HepG2 (cell line): ENCODE results near the gene INPP5E. TPM values are rescaled to one million over a fixed set of nuclear protein-coding genes. Genes with fewer than 3 reads are reported as not detected.

ENCODE experiments used
- AKNA ChIP-seq: sonication (generic); formaldehyde crosslinking; IDR thresholded peaks from 2 replicates; pipeline ENCODE4 v1.4.0; 2020; ENCODE audit warnings: missing genetic modification reagents, borderline replicate concordance
- HNRNPUL1 ChIP-seq: fragments of 200-400 bp; formaldehyde crosslinking; IDR thresholded peaks from 2 replicates; pipeline ENCODE4 v1.6.1; 2017; ENCODE audit warnings: low read depth, mild to moderate bottlenecking, low read length, moderate library complexity
- MIER2 ChIP-seq: IDR thresholded peaks from 2 replicates; pipeline ENCODE4 v1.6.1; 2016; ENCODE audit warnings: missing biosample characterization, missing genetic modification reagents
- MTERF4 ChIP-seq: sonication (generic); formaldehyde crosslinking; IDR thresholded peaks from 2 replicates; pipeline ENCODE4 v1.8.0; 2023; ENCODE audit warnings: mild to moderate bottlenecking, missing genetic modification reagents
- PHF21A ChIP-seq: sonication (generic); formaldehyde crosslinking; IDR thresholded peaks from 2 replicates; pipeline ENCODE4 v1.5.0; 2020; ENCODE audit warnings: mild to moderate bottlenecking, missing genetic modification reagents
- SALL2 ChIP-seq: sonication (generic); formaldehyde crosslinking; IDR thresholded peaks from 2 replicates; pipeline ENCODE4 v1.8.1; 2023; ENCODE audit warnings: mild to moderate bottlenecking, missing genetic modification reagents, inconsistent platforms
- TP53 ChIP-seq: sonication (generic); formaldehyde crosslinking; conservative IDR thresholded peaks from 2 replicates; pipeline ENCODE4 v1.4.0; 2020; ENCODE audit warnings: missing genetic modification reagents
- ZBED4 ChIP-seq: sonication (generic); formaldehyde crosslinking; IDR thresholded peaks from 2 replicates; pipeline ENCODE4 v1.4.0; 2020; ENCODE audit warnings: missing genetic modification reagents, borderline replicate concordance
- ZBTB7B ChIP-seq: sonication (generic); formaldehyde crosslinking; IDR thresholded peaks from 2 replicates; pipeline ENCODE4 v1.4.0; 2020; ENCODE audit warnings: missing genetic modification reagents
- ZNF180 ChIP-seq: sonication (generic); formaldehyde crosslinking; IDR thresholded peaks from 2 replicates; pipeline ENCODE4 v1.4.0; 2020; ENCODE audit warnings: low read depth, missing genetic modification reagents, borderline replicate concordance
- ZNF331 ChIP-seq: sonication (generic); formaldehyde crosslinking; IDR thresholded peaks from 2 replicates; pipeline ENCODE4 v1.4.0; 2020; ENCODE audit warnings: missing genetic modification reagents
- ZNF431 ChIP-seq: sonication (generic); formaldehyde crosslinking; IDR thresholded peaks from 2 replicates; pipeline ENCODE4 v1.9.0; 2022; ENCODE audit warnings: missing genetic modification reagents, low read depth, mild to moderate bottlenecking, borderline replicate concordance
- ZNF724P ChIP-seq: sonication (generic); formaldehyde crosslinking; IDR thresholded peaks from 2 replicates; pipeline ENCODE4 v1.8.0; 2022; ENCODE audit warnings: missing genetic modification reagents, borderline replicate concordance
- polyA plus RNA-seq, 8 experiments: library from polyadenylated mRNA; depleted of rRNA in 3 of 8; stranded (reverse) in 7 of 8; unstranded in 1 of 8; fragments of >200 nt; fragmentation: Illumina TruSeq in 4 of 8; extraction: Trizol in 4 of 8; gene quantifications; 2 replicates each; pipeline versions ENCODE4 v1.2.1 to v1.2.3, GENCODE V29; 2011 to 2016; ENCODE audit warnings: low read depth in 4 of 8, missing spikeins in 1 of 8, mixed read lengths in 1 of 8; ENCODE audit not compliant: insufficient read depth in 1 of 8
- total RNA-seq, 5 experiments: library from RNA; depleted of rRNA; stranded (reverse); fragments of >200 nt; fragmentation: Illumina TruSeq; extraction: Trizol; gene quantifications; 2 replicates each; pipeline ENCODE4 v1.2.3, GENCODE V29; 2016; ENCODE audit warnings: low read depth in 1 of 5
- TF ChIP-seq, protein P1 (sequence below): sonication (generic); formaldehyde crosslinking; IDR thresholded peaks from 2 replicates; pipeline ENCODE4 v1.4.0; 2020; ENCODE audit warnings: mild to moderate bottlenecking, missing genetic modification reagents
- TF ChIP-seq, protein P2 (sequence below): sonication (generic); formaldehyde crosslinking; conservative IDR thresholded peaks from 2 replicates; pipeline ENCODE4 v1.4.0; 2020; ENCODE audit warnings: missing genetic modification reagents

The INPP5E gene
- total and polyA plus RNA-seq, 2 of the 13 experiments (the other 11 are each of a cell fraction or from before 2014, with no cell fraction given) = 5.5 TPM

DNA sequence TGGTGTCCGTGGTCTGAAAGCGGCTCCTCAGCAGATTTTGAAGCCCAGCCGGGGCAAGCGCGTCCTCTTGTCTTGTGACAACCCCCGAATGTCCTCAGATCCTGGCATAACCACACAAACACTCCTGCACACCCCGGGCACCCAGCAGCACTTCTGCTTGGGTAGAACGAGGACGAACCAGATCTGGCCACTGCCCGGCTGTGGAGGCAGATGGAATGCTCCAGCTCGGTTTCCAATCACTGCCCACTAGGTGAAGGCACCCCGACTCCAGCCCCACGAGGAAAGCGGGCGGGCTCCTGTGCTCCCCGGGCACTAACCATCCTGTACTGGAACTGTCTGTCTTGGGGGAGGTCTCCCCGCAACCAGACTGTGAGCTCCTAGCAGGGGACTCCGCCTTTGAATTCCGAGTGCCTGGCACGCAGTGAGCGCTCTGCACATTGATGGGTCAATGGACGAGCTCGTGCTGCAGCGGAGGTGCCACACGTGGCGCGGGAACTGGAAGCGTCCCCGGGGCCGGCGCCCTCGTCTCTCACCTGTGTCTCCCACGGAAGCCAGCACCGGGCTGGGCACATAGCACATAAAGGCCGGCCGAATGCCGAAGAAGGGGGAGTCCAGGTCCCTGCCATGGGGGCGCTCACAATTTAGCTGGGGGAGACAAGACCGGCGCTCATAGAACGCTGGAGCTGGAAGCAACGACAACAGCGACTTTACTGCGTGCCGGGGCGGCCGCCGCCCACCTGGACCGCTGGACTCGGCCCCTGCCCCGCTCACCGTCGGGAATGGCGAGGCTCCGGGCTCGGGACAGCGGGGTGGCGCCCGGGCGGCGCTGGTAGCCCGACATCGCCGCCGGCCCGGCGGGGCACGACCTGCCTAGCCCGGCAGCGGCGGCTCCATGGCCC, 29.8 kb downstream of the INPP5E start (continued):
- TF ChIP-seq AKNA (CRISPR knock-in tag) (0 out of 2 replicates have a peak, but pooled peaks have one; percentile 46), ZNF724P (CRISPR knock-in tag) (no peak), TP53 (peak; percentile 78; the same call in 1 of the 2 replicates), PHF21A (0 out of 2 replicates have a peak, but pooled peaks have one; percentile 27), HNRNPUL1 (no peak), ZNF431 (CRISPR knock-in tag) (no peak), MTERF4 (CRISPR knock-in tag) (no peak), MIER2 (CRISPR knock-in tag) (no peak), ZBED4 (CRISPR knock-in tag) (no peak), ZBTB7B (CRISPR knock-in tag) (no peak), ZNF331 (CRISPR knock-in tag) (no peak), SALL2 (no peak), ZNF180 (no peak)
- TF ChIP-seq, protein P1, sequence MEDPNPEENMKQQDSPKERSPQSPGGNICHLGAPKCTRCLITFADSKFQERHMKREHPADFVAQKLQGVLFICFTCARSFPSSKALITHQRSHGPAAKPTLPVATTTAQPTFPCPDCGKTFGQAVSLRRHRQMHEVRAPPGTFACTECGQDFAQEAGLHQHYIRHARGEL = no peak
- TF ChIP-seq, protein P2, sequence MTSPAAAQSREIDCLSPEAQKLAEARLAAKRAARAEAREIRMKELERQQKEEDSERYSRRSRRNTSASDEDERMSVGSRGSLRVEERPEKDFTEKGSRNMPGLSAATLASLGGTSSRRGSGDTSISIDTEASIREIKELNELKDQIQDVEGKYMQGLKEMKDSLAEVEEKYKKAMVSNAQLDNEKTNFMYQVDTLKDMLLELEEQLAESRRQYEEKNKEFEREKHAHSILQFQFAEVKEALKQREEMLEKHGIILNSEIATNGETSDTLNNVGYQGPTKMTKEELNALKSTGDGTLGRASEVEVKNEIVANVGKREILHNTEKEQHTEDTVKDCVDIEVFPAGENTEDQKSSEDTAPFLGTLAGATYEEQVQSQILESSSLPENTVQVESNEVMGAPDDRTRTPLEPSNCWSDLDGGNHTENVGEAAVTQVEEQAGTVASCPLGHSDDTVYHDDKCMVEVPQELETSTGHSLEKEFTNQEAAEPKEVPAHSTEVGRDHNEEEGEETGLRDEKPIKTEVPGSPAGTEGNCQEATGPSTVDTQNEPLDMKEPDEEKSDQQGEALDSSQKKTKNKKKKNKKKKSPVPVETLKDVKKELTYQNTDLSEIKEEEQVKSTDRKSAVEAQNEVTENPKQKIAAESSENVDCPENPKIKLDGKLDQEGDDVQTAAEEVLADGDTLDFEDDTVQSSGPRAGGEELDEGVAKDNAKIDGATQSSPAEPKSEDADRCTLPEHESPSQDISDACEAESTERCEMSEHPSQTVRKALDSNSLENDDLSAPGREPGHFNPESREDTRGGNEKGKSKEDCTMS = no peak
